ENCODE measurements around the gene TSC22D1. TPM values are rescaled to one million over a fixed set of nuclear protein-coding genes. Genes with fewer than 3 reads are reported as not detected.
A peak's percentile ranks its signal among the peaks of the same experiment; 100 is the strongest.

Gene TSC22D1
- total RNA-seq, 1 donor from 2014 or later, result 153 TPM

DNA sequence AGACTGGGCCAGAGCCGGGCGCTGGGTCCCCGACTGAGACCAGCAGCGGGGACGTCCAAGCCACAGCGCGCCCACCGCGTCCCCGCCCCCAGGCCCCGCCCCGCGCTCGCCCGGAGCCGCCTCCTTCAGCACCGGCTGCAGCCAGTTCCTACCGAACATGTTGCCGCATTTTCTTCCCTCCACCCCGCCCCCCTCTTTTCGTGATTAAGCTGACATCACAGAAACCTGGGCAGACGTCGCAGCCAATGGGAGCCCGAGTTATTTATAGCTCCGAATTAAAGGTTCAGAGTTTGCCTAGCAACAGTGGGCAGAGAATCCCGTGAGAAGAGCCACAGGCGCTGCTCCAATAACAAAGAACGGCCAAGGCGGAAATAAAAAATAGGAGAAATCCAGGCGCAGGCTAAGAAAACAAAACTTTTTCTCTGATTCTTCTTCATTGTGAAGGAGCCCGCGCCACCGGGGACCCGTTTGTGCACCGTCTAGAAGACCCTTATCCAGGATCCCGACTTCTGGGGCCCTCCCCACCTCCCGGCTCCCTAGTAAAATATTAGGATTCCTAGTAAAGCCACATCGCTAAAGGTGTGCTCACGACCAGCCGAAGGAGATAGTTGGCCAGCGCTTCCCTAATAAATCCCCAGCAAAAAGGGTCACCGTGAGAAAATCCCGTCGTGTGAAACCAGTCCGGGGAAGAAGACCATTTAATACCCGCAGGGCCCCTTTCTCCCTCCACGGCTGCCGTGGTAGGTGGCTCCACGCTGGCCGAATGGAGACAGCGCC, 140.8 kb downstream of the TSC22D1 start:
- peaks cover 40% of the 10 kb centered on the region for H3K4me1 Mint-ChIP-seq (ENCODE audit: low read depth)
- TF ChIP-seq, protein P1, sequence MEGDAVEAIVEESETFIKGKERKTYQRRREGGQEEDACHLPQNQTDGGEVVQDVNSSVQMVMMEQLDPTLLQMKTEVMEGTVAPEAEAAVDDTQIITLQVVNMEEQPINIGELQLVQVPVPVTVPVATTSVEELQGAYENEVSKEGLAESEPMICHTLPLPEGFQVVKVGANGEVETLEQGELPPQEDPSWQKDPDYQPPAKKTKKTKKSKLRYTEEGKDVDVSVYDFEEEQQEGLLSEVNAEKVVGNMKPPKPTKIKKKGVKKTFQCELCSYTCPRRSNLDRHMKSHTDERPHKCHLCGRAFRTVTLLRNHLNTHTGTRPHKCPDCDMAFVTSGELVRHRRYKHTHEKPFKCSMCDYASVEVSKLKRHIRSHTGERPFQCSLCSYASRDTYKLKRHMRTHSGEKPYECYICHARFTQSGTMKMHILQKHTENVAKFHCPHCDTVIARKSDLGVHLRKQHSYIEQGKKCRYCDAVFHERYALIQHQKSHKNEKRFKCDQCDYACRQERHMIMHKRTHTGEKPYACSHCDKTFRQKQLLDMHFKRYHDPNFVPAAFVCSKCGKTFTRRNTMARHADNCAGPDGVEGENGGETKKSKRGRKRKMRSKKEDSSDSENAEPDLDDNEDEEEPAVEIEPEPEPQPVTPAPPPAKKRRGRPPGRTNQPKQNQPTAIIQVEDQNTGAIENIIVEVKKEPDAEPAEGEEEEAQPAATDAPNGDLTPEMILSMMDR (IDR thresholded peaks at IDR 0.05; ENCODE audit: unreplicated experiment), result no peak
- peak; percentile 96 for DNase-seq (ENCODE audit: low spot score, unreplicated experiment)
- H3K4me3 Mint-ChIP-seq (ENCODE audit: low read depth), result peak overlapping the region; percentile 87
- H3K27me3 Mint-ChIP-seq, result no peaks in the 10 kb centered on the region
- peak overlapping the region; percentile 100 for H3K27ac Mint-ChIP-seq
- H3K36me3 Mint-ChIP-seq (ENCODE audit: insufficient read depth), result peaks cover 21% of the 10 kb centered on the region
- H3K9me3 Mint-ChIP-seq (ENCODE audit: low read depth), result no peaks in the 10 kb centered on the region

DNA sequence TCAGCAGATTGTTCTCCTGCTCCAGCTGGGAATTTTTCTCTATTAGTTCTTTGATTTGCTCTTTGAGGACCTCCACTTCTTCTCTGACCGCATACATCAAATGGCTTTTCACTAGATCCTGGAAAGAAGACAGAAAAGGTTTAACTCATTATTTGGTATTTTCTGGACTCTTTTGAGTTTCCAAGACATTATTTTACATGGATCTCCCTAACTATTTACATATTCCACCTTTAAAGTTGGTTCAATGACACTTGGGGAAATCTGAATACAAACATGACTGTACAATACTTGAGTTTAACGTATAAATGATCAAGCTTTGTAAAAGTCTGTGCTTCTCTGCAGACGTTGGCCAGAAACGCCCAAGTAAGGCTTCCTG, 141.4 kb downstream of the TSC22D1 start:
- Mint-ChIP-seq H3K4me1 (ENCODE audit: low read depth) (peaks cover 40% of the 10 kb centered on the region), H3K4me3 (ENCODE audit: low read depth) (peak overlapping the region; percentile 87), H3K36me3 (ENCODE audit: insufficient read depth) (peaks cover 21% of the 10 kb centered on the region), H3K27ac (peak overlapping the region; percentile 88), H3K9me3 (ENCODE audit: low read depth) (no peaks in the 10 kb centered on the region), H3K27me3 (no peaks in the 10 kb centered on the region)
- TF ChIP-seq, protein P1 (IDR thresholded peaks at IDR 0.05; ENCODE audit: unreplicated experiment), result no peak
- DNase-seq (ENCODE audit: low spot score, unreplicated experiment), result no peak

DNA sequence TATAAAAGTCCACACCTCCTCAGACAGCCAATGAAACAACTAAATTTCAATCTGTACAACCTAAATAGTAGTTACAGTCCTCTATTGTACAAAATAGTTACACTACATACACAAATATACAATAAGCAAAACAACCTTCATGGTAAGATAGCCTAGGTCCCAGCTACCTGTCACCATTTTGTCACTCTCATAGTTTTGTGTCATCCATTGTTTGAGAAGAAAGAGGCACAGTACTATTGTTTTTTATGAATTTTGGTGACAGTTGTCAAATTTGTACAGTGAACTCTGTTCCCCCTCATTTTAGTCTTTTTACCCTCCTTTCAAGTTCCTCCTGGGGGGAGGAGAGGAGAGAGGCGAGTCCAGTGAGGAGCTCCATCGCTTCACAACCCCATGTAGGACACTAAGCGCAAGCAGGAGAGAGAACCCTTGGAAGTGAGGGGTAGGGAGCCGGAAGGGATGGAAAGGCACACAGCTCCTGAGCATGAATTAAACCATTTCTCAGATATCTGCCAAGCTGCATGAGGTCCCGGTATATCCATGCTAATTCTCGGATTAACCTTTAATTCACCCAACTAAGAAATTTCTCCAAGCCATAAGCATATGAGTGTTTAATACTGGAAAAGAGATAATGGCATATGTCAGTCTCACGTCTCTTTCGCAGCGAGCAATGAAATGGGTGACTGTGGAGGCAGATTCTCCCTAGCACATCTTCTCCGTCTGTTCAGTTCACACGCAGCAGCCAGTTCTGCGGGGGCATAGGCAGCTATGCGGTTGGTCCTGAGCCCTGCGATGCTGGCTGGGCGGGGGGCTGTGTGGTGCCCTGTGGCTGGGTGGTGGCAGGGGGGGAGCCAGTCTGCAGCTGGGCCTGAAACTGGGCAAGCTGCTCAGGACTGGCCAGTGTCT, 142.0 kb downstream of the TSC22D1 start:
- H3K9me3 Mint-ChIP-seq (ENCODE audit: low read depth), result no peaks in the 10 kb centered on the region
- H3K4me3 Mint-ChIP-seq (ENCODE audit: low read depth), result peak overlapping the region; percentile 87
- TF ChIP-seq, protein P1 (IDR thresholded peaks at IDR 0.05; ENCODE audit: unreplicated experiment), result no peak
- H3K27me3 Mint-ChIP-seq, result no peaks in the 10 kb centered on the region
- H3K36me3 Mint-ChIP-seq (ENCODE audit: insufficient read depth), result peaks cover 21% of the 10 kb centered on the region
- no peak for DNase-seq (ENCODE audit: low spot score, unreplicated experiment)
- peaks cover 40% of the 10 kb centered on the region for H3K4me1 Mint-ChIP-seq (ENCODE audit: low read depth)
- peak overlapping the region; percentile 88 for H3K27ac Mint-ChIP-seq

DNA sequence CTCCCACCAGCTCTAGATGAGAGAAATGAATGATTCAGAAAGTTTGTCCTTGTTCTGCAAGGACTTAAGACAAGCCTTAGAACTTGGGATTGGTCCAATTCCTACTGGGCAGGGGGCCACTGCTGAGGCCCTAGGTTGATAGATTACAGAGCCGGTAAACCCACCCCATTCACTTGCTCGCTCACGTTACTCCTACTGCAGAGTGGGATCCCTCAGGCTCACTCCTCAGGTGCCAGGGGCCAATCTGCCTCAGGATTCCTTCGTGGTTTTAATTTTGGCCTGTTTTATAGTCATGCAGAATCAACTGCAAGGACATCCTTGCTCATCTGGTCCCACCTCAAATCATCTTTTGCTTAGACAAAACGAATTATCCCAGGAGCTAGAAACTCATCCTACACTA, 143.5 kb downstream of the TSC22D1 start:
- peak overlapping the region; percentile 10 for H3K27ac Mint-ChIP-seq

DNA sequence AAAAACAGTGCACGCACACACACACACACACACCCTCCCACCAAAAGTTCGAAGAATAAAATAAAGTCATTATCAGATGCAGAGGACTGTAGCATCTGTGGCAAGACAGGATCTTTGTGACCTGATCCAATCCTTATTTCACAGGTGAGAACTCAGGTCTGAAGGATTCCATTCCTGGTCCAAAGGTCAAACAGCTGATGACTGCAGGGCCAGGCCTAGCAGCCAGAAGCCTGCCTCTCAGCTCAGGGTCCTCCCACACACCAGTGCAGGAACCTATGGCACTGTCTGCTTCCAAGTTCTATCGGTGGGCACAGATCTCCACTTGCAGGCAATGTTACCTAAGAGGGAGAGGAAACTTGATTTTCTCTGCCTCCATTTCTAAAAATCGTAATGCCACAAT, 145.0 kb downstream of the TSC22D1 start:
- Mint-ChIP-seq H3K27me3 (no peaks in the 10 kb centered on the region), H3K27ac (peak overlapping the region; percentile 88), H3K9me3 (ENCODE audit: low read depth) (peaks cover 4% of the 10 kb centered on the region), H3K4me1 (ENCODE audit: low read depth) (peaks cover 36% of the 10 kb centered on the region), H3K36me3 (ENCODE audit: insufficient read depth) (peaks cover 20% of the 10 kb centered on the region), H3K4me3 (ENCODE audit: low read depth) (no peak overlapping the region)
- TF ChIP-seq, protein P1 (IDR thresholded peaks at IDR 0.05; ENCODE audit: unreplicated experiment), result no peak
- DNase-seq (ENCODE audit: low spot score, unreplicated experiment), result peak; percentile 42

More for the DNA sequence above, 143.5 kb downstream of the TSC22D1 start:
- H3K9me3 Mint-ChIP-seq (ENCODE audit: low read depth), result no peaks in the 10 kb centered on the region
- peaks cover 21% of the 10 kb centered on the region for H3K36me3 Mint-ChIP-seq (ENCODE audit: insufficient read depth)
- H3K27me3 Mint-ChIP-seq, result no peaks in the 10 kb centered on the region
- no peak for DNase-seq (ENCODE audit: low spot score, unreplicated experiment)
- TF ChIP-seq, protein P1 (IDR thresholded peaks at IDR 0.05; ENCODE audit: unreplicated experiment), result no peak
- H3K4me1 Mint-ChIP-seq (ENCODE audit: low read depth), result peaks cover 39% of the 10 kb centered on the region
- peak overlapping the region; percentile 87 for H3K4me3 Mint-ChIP-seq (ENCODE audit: low read depth)

All from progenitor cell of endocrine pancreas (in vitro differentiated cells).